GM18511 (cell line): Measurements from ENCODE around the gene INPP5E.

ENCODE experiments used
- ATAC-seq: cut with Tn5 transposase; IDR thresholded peaks from one replicate; pipeline ENCODE4 v1.9.1; 2021; ENCODE audit warnings: mild to moderate bottlenecking, moderate library complexity; ENCODE audit not compliant: unreplicated experiment

Gene INPP5E, protein sequence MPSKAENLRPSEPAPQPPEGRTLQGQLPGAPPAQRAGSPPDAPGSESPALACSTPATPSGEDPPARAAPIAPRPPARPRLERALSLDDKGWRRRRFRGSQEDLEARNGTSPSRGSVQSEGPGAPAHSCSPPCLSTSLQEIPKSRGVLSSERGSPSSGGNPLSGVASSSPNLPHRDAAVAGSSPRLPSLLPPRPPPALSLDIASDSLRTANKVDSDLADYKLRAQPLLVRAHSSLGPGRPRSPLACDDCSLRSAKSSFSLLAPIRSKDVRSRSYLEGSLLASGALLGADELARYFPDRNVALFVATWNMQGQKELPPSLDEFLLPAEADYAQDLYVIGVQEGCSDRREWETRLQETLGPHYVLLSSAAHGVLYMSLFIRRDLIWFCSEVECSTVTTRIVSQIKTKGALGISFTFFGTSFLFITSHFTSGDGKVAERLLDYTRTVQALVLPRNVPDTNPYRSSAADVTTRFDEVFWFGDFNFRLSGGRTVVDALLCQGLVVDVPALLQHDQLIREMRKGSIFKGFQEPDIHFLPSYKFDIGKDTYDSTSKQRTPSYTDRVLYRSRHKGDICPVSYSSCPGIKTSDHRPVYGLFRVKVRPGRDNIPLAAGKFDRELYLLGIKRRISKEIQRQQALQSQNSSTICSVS

GRCh38 chr9:136439481-136440408 lies at the start of gene INPP5E:
Gene INPP5E, minus strand, starts transcription at chr9:136439845. Its CDS starts 426 bp downstream, at chr9:136439419.
- ATAC-seq: peak; percentile 69

GRCh38 chr9:136488247-136489214 lies 48.9 kb upstream of the INPP5E start:
- no peak for ATAC-seq

GRCh38 chr9:136487672-136488071 lies 48.0 kb upstream of the INPP5E start:
- ATAC-seq: no peak

- no peak for ATAC-seq
Observed at GRCh38 chr9:136486823-136487620, 47.4 kb upstream of the INPP5E start.

DNA sequence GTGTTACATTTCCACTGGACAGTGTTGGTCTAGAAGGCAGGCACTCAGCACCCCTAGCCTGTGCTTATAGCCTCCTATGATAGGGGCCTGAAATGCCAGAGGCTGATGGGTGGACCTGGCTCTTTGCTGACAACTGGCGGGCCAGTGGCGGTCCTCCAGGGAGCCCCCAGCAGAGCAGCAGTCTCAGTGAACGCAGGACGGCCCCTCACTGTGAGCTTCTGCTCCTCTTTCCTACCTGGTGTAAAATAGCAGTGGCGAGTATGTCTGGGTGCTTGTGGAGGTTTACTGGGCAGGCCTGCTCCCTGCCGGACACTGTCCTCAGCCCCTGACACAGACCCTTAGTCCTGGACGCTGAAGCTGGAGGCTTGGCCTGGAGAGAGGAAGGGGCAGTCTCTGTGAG lies 46.5 kb upstream of the INPP5E start:
- no peak for ATAC-seq

DNA sequence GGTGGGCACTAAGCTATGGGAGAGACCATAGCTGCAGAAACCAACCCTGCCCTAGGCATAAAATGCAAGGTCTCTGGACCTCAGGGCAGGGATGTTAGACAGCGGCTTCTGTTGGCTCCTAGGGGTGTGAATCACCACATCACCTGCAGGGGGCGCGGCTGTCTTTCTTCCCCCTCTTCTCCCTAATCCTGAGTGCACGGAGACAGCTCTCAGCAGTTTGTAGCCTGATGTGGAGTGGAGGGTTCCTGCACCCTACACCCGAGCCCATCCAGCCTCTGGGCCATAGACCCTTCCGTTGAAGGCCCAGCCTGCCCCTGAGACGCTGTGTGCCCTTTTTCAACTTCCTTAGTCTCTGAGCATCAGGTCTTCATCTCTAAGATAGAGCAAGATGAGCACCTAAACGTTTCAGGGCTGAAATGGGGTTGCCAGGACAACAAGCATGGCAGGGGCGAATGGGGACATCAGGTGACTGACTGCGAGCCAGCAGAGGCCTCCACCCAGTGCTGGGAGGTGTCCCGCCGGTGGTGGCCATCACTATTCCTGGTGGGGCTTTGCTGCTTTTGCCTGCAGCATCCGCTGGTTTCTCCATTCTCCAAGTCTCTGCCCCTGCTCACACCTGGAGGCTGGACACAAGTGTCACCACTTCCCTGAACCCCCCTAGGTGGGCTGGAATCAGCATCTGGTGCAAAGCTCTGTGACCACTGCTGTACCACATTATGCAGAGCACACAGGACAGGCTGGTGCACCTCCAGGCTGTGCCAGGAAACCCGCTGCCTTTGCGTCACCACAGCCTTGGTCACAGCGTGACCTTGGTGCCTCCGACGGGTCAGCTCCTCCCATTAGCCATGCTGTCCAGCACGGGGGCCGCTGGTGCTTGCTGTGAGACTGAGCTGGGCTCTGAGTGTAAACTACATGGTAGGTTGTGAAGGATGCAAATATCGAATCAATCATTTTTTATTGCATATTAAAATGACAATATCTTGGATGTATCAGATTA lies 45.7 kb upstream of the INPP5E start:
- no peak for ATAC-seq

GRCh38 chr9:136484153-136485048 lies 44.8 kb upstream of the INPP5E start:
- ATAC-seq: no peak

DNA sequence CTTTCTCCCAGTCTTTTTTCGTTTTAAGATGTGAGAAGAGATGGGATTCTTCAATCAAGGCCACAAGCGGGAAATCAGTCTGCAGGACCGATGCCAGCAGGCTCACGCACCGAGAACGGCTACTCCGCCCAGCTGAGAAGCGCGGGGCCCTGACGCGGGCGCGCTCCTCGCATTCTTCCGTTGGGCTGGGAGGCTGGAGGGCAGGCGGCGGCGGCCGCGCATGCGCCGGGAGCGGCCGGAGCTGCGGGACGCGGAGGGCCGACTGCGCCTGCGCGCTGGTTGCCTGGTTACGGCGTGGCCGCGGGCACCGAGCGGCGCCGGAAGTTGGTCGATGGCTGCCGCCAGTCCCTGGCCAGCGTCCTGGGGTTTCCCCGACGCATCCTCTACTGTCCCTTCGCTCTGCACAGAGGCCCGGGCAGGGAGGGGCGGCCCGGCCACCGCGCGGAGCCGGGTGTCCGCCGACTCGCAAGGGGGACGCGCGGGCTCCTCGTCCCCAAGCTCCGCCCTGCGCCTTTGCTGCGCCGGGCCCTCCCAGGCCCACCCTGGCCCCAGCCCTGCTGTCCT lies 44.0 kb upstream of the INPP5E start:
- peak; percentile 70 for ATAC-seq

DNA sequence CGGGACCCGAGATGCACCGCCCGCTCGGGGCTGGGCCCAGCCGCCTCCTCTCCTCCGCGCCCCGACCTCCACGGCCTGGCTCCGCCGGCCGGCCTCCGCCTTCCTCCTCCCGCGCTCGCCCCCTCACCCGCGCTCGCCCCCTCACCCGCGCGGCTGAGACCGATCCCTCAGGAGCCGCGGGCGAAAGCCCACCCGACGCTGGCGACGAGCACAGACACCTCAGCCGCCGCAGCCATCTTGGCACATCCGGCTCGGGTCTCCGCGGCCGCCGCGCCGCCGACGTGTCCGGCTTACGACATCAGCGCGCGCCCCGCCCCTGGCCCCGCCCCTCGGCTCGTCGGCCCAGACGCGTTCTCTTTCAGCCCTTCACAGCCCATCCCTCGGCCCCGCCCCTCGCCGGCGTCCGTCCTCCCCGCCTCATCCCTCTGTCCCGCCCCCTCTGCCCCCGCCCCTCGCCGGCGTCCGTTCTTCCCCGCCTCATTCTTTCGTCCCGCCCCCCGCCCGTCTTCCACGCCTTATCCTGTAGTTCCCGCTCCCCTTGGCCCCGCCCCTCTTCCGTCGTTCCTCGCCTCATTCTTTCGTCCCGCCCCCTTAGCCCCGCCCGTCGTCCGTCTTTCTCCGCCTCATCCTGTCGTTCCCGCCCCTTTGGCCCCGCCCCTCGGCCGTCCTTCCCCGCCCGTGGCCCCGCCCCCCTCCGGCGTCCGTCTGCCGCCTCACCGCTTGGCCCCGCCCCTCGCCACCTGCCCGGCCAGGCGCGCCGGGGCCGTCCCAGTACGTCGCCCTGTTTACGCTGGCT lies 43.3 kb upstream of the INPP5E start, which contains the start of gene SEC16A:
Gene SEC16A (minus strand): TSS at position 248 of the 796 bp plus-strand sequence. CDS start 5,425 bp downstream, outside the sequence.
- ATAC-seq: peak; percentile 64

- ATAC-seq: no peak
Observed at GRCh38 chr9:136482046-136482792, 42.6 kb upstream of the INPP5E start.

DNA sequence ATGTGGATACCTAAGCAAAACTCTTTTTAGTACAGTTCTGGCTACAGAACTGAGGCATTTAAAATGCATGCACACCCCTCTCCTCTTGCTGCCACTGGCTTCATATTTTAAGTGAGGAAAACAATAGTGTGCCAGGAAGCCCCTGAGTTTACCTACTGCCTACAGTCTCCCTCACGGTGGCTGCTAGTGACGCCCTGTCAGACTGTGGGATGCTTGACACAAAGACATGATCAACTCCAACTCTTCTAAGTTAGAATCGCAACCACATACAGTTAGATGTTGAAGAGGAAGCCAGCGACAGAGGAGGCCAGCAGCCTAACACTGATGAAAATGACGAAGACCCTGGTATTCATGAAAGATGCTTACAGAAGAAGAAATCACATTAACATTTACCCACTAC lies 41.9 kb upstream of the INPP5E start:
- no peak for ATAC-seq

DNA sequence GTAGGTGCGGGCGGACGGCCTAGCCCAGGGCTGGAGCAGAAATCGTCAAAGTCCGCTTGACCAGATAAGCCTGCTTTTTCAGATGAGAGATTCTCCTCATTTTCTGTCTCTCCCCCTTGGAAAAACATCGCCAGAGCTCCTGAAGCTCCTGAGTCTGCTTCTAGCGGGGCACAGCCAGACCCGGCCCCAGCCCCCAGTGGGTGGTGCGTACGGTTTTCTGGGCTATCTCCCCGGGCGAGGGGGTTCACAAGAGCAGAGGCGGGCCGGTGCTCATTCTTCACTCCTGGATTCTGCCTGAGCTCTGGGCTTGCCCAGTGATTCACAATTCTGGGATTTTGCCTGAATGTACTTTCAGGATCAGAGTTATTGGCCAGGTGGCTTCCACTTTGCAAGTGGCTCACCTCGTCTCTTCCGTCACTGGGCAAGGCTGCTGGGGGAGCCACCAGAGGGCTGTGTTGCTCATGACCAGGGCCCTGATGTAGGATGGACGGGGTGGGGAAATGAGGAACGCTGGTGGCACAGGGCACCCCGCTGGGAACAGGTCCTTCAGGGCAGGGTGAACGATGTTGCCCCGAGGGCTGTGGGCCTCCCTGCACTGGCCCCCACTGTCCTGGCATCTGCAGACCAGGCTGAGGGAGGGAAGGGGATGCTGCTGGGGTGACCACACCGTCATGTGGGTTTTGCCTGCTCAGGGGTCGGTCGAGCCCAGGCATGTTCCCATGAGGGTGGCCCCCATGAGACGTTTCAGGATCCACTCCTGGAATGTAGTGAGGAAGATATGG lies 36.9 kb upstream of the INPP5E start:
- ATAC-seq: no peak

DNA sequence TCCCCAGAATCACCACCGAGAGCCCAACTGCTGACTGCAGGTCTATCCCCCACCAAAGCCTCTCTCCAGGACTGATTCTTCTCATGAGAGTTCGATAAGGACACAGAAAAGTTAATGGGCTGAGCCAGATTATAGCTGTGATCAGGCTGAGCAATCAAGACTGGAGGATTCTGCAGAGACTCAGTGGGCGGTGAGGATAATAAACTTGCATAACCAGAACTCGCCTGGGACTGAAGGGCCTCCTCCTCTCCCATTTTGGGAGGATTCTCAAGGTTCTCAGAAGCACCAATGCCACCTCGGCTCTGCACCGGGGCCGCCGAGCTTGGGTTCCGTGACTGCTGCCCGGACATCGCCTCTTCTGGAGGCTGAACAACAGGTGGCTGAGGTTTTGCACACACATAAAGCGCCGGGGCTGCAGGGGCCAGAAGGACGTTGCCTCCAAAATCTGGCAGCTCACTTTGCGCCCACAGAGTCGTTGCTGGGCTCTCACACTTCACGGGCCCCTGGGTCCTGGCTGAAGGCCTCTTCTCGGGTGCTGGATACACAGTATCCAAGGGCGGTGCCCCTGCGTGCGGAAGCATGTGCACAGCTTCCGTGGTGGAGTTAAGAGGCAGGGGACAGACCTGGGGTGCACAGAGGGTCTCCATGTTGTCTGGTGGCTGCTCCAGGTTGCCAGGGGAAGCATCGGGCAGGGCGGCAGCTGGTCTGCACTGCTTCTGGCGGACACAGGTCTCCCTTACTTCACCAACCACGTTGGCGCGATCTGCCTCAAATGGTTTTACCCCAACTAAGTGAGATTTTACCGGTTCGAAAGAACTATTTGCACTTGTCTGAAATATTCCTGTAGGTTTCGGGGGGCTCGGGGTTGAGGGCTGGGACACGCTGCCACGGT lies 35.6 kb upstream of the INPP5E start:
- ATAC-seq: no peak
